Neutrophil (primary cell): ENCODE results near the gene CAMTA1.

Source experiments
- H3K27ac ChIP-seq: fragments of 200-600 bp; sonication (generic); 2 replicates; pipeline ENCODE4 v1.5.1; 2016; ENCODE audit warnings: mild to moderate bottlenecking, moderate library complexity
- H3K27me3 ChIP-seq: fragments of 200-600 bp; sonication (generic); 2 replicates; pipeline ENCODE4 v1.6.0; 2016; ENCODE audit warnings: mild to moderate bottlenecking
- H3K36me3 ChIP-seq: fragments of 200-600 bp; sonication (generic); 2 replicates; pipeline ENCODE4 v1.5.1; 2017
- H3K4me1 ChIP-seq, 2 experiments: fragments of 200-600 bp in 1 of 2; sonication (generic) in 1 of 2; 1 replicate in 1 of 2; 2 replicates in 1 of 2; pipeline versions ENCODE4 v1.5.1 to v1.6.1; 2013 to 2016; ENCODE audit warnings: low read depth in 1 of 2, low read length in 1 of 2, mild to moderate bottlenecking in 1 of 2, moderate library complexity in 1 of 2; ENCODE audit not compliant: control insufficient read depth in 1 of 2, insufficient read depth in 1 of 2
- H3K4me3 ChIP-seq, 2 experiments: fragments of 200-600 bp in 1 of 2; sonication (generic) in 1 of 2; 1 replicate in 1 of 2; 2 replicates in 1 of 2; pipeline ENCODE4 v1.5.1; 2013 to 2016; ENCODE audit warnings: low read depth in 1 of 2, low read length in 1 of 2, mild to moderate bottlenecking in 1 of 2, moderate library complexity in 1 of 2
- H3K9me3 ChIP-seq: fragments of 200-600 bp; sonication (generic); 2 replicates; pipeline ENCODE4 v1.5.1; 2016
- CTCF ChIP-seq: fragments of 200-600 bp; sonication (generic); IDR thresholded peaks from 2 replicates; pipeline ENCODE4 v1.5.1; 2016; ENCODE audit warnings: antibody characterized with exemption

Gene CAMTA1

GRCh38 chr1:7026169-7026568, 240.9 kb downstream of the CAMTA1 start:
- TF ChIP-seq CTCF = no peak
- H3K4me1 ChIP-seq = no peaks in the 10 kb centered on the region

DNA sequence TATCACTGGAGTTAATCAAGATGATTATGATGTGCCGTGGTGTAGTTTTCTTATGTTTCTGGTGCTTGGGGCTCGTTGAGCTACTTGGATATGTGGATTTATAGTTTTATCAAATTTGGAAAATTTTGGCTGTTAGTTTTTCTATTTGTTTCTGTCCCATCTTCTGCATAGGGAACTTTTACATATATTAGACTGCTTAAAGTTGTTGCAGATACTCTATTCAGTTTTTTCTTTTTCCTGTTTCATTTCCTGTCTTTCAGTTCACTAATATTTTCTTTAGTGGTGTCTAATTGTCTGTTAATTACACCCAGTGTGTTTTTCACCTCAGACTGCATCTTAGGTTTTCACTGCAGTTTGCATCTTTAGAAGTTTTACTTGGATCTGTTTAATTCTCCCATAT, 247.7 kb downstream of the CAMTA1 start:
- H3K4me1 ChIP-seq = no peaks in the 10 kb centered on the region
- H3K4me3 ChIP-seq = no peak overlapping the region
- no peaks in the 10 kb centered on the region for H3K27me3 ChIP-seq
- H3K36me3 ChIP-seq = no peaks in the 10 kb centered on the region
- no peak for TF ChIP-seq CTCF
- no peak overlapping the region for H3K27ac ChIP-seq
- no peaks in the 10 kb centered on the region for H3K9me3 ChIP-seq

More at GRCh38 chr1:7026169-7026568, 240.9 kb downstream of the CAMTA1 start:
- H3K27ac ChIP-seq = no peak overlapping the region
- no peaks in the 10 kb centered on the region for H3K36me3 ChIP-seq
- H3K27me3 ChIP-seq = peaks cover under 1% of the 10 kb centered on the region
- H3K9me3 ChIP-seq = no peaks in the 10 kb centered on the region
- H3K4me3 ChIP-seq = no peak overlapping the region

DNA sequence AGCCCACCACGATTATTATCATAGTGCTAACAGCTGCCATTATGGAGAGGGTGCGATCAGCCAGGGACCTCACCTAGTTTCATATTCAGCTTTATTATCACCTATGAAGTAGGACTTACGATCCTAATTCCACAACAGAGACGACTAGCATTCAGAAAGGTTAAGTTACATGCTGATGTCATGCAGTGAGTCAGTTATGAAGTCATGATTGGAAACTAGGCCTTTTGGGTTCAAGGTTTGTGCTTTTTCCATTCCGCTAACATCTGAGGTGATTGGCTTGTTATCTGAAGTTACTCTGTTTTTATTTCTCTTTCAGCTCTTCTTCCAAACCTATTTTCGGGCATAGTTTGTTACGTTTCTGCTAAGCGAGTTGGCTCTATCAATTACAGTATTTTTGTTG, 251.1 kb downstream of the CAMTA1 start:
- no peak overlapping the region for H3K4me3 ChIP-seq
- H3K27ac ChIP-seq = no peak overlapping the region
- TF ChIP-seq CTCF = no peak
- H3K4me1 ChIP-seq = no peaks in the 10 kb centered on the region
- H3K9me3 ChIP-seq = no peaks in the 10 kb centered on the region
- no peaks in the 10 kb centered on the region for H3K27me3 ChIP-seq
- H3K36me3 ChIP-seq = no peaks in the 10 kb centered on the region

DNA sequence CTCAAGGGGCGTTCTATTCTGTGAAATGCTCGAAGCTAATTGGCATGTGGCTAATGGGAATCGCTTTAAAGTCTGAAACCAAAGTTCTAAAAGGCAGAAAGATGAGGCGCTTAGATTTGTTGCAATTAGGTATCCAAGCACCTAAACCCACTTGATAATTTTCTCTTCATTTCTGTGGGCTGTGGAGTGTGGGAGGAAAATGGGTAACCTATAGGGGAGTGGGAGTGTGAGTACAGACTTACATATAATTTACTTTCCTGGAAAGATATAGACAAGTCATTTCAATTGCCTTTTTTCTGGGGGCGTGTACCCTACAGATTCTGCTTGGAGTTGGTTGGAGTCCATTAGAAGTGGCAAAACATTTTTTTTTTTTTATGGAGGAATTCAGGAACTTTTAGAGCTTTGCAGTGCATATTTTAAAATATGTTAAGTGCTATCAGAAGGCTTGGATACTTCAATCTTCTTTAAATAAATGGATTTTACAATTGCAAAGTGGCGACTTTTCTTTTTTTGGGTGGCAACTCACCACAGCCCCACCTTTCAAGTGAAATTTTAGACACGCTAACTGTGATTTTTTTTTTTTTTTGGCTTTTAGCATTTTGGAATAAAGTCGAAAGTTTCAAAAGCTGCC, 254.5 kb downstream of the CAMTA1 start:
- no peaks in the 10 kb centered on the region for H3K4me1 ChIP-seq
- H3K27me3 ChIP-seq = no peaks in the 10 kb centered on the region
- H3K27ac ChIP-seq = no peak overlapping the region
- H3K4me3 ChIP-seq = no peak overlapping the region
- no peaks in the 10 kb centered on the region for H3K9me3 ChIP-seq
- no peaks in the 10 kb centered on the region for H3K36me3 ChIP-seq
- no peak for TF ChIP-seq CTCF

DNA sequence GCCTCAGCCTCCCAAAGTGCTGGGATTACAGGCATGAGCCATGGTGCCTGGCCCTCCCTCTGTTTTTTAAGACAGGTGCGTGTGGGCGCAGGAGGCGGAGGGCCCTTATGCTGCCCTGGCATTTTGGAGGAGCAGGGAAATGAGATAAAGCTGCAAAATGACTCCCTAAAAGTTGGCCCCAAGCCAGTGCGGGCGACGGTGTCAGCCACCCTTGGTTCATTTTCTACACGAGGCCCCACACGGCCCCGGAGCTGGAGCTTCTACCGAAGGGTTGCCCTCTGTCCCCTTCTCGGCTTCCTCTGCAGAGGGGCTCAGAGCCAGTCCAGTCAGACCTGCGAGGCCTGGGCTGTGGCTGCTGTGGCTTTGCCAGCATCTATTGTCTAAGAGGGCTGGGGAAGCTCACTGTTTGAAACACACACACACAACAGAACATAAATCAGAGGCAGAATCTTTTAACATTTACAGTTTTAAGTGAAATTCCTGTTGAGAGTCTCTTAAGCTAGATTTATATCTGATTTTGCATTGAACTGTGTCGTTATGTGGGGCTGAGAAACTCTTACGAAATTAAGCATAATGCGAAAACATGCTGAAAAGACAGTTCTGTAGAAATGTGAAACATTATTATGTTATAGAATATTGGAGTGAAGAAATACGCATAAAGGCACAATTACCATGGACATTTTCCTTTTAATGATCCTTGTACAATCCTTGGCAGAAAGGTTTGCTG, 255.9 kb downstream of the CAMTA1 start:
- Histone ChIP-seq H3K36me3 (no peaks in the 10 kb centered on the region), H3K27ac (no peak overlapping the region), H3K27me3 (peaks cover 10% of the 10 kb centered on the region), H3K4me1 (no peaks in the 10 kb centered on the region), H3K9me3 (no peaks in the 10 kb centered on the region), H3K4me3 (no peak overlapping the region)
- no peak for TF ChIP-seq CTCF
